ENCODE results near the gene TTC34.

DNA sequence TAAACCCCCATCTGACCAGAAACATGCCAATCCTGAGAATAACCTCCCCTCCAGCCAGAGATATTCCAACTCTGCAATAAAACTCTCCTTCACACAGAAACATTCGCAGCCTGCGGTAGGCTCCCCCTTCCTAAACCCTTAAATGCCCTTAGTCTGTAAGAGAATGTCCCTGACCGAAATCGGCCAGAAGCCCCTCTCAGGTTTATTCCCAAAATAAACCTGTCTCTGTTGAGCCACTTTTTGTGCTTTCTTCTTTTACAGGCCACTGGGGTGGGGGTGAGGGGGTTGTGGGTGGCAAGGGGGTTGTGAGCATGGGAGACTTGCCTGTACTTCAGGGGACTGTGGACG lies 210.3 kb downstream of the TTC34 start:
- TF ChIP-seq, protein P1, sequence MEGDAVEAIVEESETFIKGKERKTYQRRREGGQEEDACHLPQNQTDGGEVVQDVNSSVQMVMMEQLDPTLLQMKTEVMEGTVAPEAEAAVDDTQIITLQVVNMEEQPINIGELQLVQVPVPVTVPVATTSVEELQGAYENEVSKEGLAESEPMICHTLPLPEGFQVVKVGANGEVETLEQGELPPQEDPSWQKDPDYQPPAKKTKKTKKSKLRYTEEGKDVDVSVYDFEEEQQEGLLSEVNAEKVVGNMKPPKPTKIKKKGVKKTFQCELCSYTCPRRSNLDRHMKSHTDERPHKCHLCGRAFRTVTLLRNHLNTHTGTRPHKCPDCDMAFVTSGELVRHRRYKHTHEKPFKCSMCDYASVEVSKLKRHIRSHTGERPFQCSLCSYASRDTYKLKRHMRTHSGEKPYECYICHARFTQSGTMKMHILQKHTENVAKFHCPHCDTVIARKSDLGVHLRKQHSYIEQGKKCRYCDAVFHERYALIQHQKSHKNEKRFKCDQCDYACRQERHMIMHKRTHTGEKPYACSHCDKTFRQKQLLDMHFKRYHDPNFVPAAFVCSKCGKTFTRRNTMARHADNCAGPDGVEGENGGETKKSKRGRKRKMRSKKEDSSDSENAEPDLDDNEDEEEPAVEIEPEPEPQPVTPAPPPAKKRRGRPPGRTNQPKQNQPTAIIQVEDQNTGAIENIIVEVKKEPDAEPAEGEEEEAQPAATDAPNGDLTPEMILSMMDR (optimal IDR thresholded peaks at IDR 0.05 in 1 of 3, IDR thresholded peaks at IDR 0.05 in 1 of 3, conservative IDR thresholded peaks at IDR 0.05 in 1 of 3; ENCODE audit: extremely low read depth in 1 of 3, insufficient read depth in 2 of 3, low read length in 3 of 3), result no peak
- TF ChIP-seq EZH2 (IDR thresholded peaks at IDR 0.05; ENCODE audit: low read length), result no peak
